ENCODE results near the gene CABP4. TPM values are rescaled to one million over a fixed set of nuclear protein-coding genes. Genes with fewer than 3 reads are reported as not detected.

CABP4 gene
- total RNA-seq, 1 experiment from 2014 or later, result not detected

- Histone ChIP-seq H3K27me3 (ENCODE audit: low read length) (no peaks in the 10 kb centered on the region), H3K4me1 (ENCODE audit: low read length) (peaks cover 86% of the 10 kb centered on the region), H2AFZ (ENCODE audit: low read length) (no peak overlapping the region), H3K4me3 (ENCODE audit: low read length) (peak overlapping the region; percentile 93; the same call in 1 of the 2 replicates), H3K9me2 (replicated peaks; ENCODE audit: insufficient read depth, low read length) (no peaks in the 10 kb centered on the region), H4K20me1 (ENCODE audit: insufficient read depth, low read depth, low read length) (peaks cover 4% of the 10 kb centered on the region; the same call in 1 of the 2 replicates), H3K36me3 (ENCODE audit: insufficient read depth, low read length) (no peaks in the 10 kb centered on the region), H3K79me2 (ENCODE audit: low read length) (no peaks in the 10 kb centered on the region), H3K9me3 (ENCODE audit: low read length) (no peaks in the 10 kb centered on the region), H3K4me2 (ENCODE audit: low read depth, low read length, poor library complexity, severe bottlenecking) (peak overlapping the region; percentile 96), H3K9ac (ENCODE audit: low read length) (peak overlapping the region; percentile 97), H3K27ac (ENCODE audit: low read length) (peak overlapping the region; percentile 92)
- DNase-seq, result peak; percentile 84
Measured at GRCh38 chr11:67409781-67410368, 45.3 kb upstream of the CABP4 start.

- peak overlapping the region; percentile 93; the same call in 1 of the 2 replicates for H3K4me3 ChIP-seq (ENCODE audit: low read length)
Measured at GRCh38 chr11:67410369-67410831, 44.8 kb upstream of the CABP4 start.

GRCh38 chr11:67410984-67411784, 44.0 kb upstream of the CABP4 start:
- no peak for DNase-seq
- Histone ChIP-seq H3K9me2 (replicated peaks; ENCODE audit: insufficient read depth, low read length) (no peaks in the 10 kb centered on the region), H3K36me3 (ENCODE audit: insufficient read depth, low read length) (no peaks in the 10 kb centered on the region), H3K9ac (ENCODE audit: low read length) (no peak overlapping the region), H3K4me1 (ENCODE audit: low read length) (peaks cover 73% of the 10 kb centered on the region), H4K20me1 (ENCODE audit: insufficient read depth, low read depth, low read length) (peaks cover 4% of the 10 kb centered on the region; the same call in 1 of the 2 replicates), H3K27me3 (ENCODE audit: low read length) (no peaks in the 10 kb centered on the region), H3K9me3 (ENCODE audit: low read length) (no peaks in the 10 kb centered on the region), H3K4me2 (ENCODE audit: low read depth, low read length, poor library complexity, severe bottlenecking) (peak overlapping the region; percentile 0), H3K27ac (ENCODE audit: low read length) (no peak overlapping the region), H2AFZ (ENCODE audit: low read length) (no peak overlapping the region), H3K4me3 (ENCODE audit: low read length) (no peak overlapping the region), H3K79me2 (ENCODE audit: low read length) (no peaks in the 10 kb centered on the region)

More at GRCh38 chr11:67410369-67410831, 44.8 kb upstream of the CABP4 start:
- H3K9ac ChIP-seq (ENCODE audit: low read length), result peak overlapping the region; percentile 33; the same call in 1 of the 2 replicates
- H3K27me3 ChIP-seq (ENCODE audit: low read length), result no peaks in the 10 kb centered on the region
- H3K9me3 ChIP-seq (ENCODE audit: low read length), result no peaks in the 10 kb centered on the region
- H3K4me2 ChIP-seq (ENCODE audit: low read depth, low read length, poor library complexity, severe bottlenecking), result peak overlapping the region; percentile 96
- no peaks in the 10 kb centered on the region for H3K79me2 ChIP-seq (ENCODE audit: low read length)
- no peak for DNase-seq
- H3K4me1 ChIP-seq (ENCODE audit: low read length), result peaks cover 81% of the 10 kb centered on the region
- peaks cover 4% of the 10 kb centered on the region; the same call in 1 of the 2 replicates for H4K20me1 ChIP-seq (ENCODE audit: insufficient read depth, low read depth, low read length)
- H3K9me2 ChIP-seq (replicated peaks; ENCODE audit: insufficient read depth, low read length), result no peaks in the 10 kb centered on the region
- H3K36me3 ChIP-seq (ENCODE audit: insufficient read depth, low read length), result no peaks in the 10 kb centered on the region
- 0 out of 2 replicates have a peak overlapping the region, but pooled peaks have one; percentile 22 for H3K27ac ChIP-seq (ENCODE audit: low read length)
- no peak overlapping the region for H2AFZ ChIP-seq (ENCODE audit: low read length)

GRCh38 chr11:67411785-67412152, 43.4 kb upstream of the CABP4 start:
- Histone ChIP-seq H3K4me2 (ENCODE audit: low read depth, low read length, poor library complexity, severe bottlenecking) (peak overlapping the region; percentile 7), H3K4me1 (ENCODE audit: low read length) (peaks cover 71% of the 10 kb centered on the region), H3K9me2 (replicated peaks; ENCODE audit: insufficient read depth, low read length) (no peaks in the 10 kb centered on the region), H3K27ac (ENCODE audit: low read length) (no peak overlapping the region), H3K36me3 (ENCODE audit: insufficient read depth, low read length) (no peaks in the 10 kb centered on the region), H4K20me1 (ENCODE audit: insufficient read depth, low read depth, low read length) (peaks cover 4% of the 10 kb centered on the region; the same call in 1 of the 2 replicates), H2AFZ (ENCODE audit: low read length) (no peak overlapping the region), H3K9me3 (ENCODE audit: low read length) (no peaks in the 10 kb centered on the region), H3K27me3 (ENCODE audit: low read length) (no peaks in the 10 kb centered on the region), H3K4me3 (ENCODE audit: low read length) (no peak overlapping the region), H3K9ac (ENCODE audit: low read length) (no peak overlapping the region), H3K79me2 (ENCODE audit: low read length) (no peaks in the 10 kb centered on the region)
- peak; percentile 65 for DNase-seq

- Histone ChIP-seq H3K27ac (ENCODE audit: low read length) (no peak overlapping the region), H4K20me1 (ENCODE audit: insufficient read depth, low read depth, low read length) (peaks cover 4% of the 10 kb centered on the region; the same call in 1 of the 2 replicates), H2AFZ (ENCODE audit: low read length) (no peak overlapping the region), H3K4me1 (ENCODE audit: low read length) (peaks cover 70% of the 10 kb centered on the region), H3K4me2 (ENCODE audit: low read depth, low read length, poor library complexity, severe bottlenecking) (peak overlapping the region; percentile 7), H3K9me2 (replicated peaks; ENCODE audit: insufficient read depth, low read length) (no peaks in the 10 kb centered on the region), H3K36me3 (ENCODE audit: insufficient read depth, low read length) (no peaks in the 10 kb centered on the region), H3K79me2 (ENCODE audit: low read length) (no peaks in the 10 kb centered on the region), H3K4me3 (ENCODE audit: low read length) (no peak overlapping the region), H3K9ac (ENCODE audit: low read length) (0 out of 2 replicates have a peak overlapping the region, but pooled peaks have one; percentile 12), H3K9me3 (ENCODE audit: low read length) (no peaks in the 10 kb centered on the region), H3K27me3 (ENCODE audit: low read length) (no peaks in the 10 kb centered on the region)
- DNase-seq, result no peak
Measured at GRCh38 chr11:67412495-67413179, 42.5 kb upstream of the CABP4 start.

- no peak overlapping the region for H3K4me3 ChIP-seq (ENCODE audit: low read length)
- H3K27ac ChIP-seq (ENCODE audit: low read length), result no peak overlapping the region
- no peak overlapping the region for H3K9ac ChIP-seq (ENCODE audit: low read length)
- H3K27me3 ChIP-seq (ENCODE audit: low read length), result no peaks in the 10 kb centered on the region
- no peaks in the 10 kb centered on the region for H3K79me2 ChIP-seq (ENCODE audit: low read length)
- H4K20me1 ChIP-seq (ENCODE audit: insufficient read depth, low read depth, low read length), result peaks cover 4% of the 10 kb centered on the region; the same call in 1 of the 2 replicates
- peaks cover 65% of the 10 kb centered on the region for H3K4me1 ChIP-seq (ENCODE audit: low read length)
- H3K9me2 ChIP-seq (replicated peaks; ENCODE audit: insufficient read depth, low read length), result no peaks in the 10 kb centered on the region
- no peak overlapping the region for H3K4me2 ChIP-seq (ENCODE audit: low read depth, low read length, poor library complexity, severe bottlenecking)
- DNase-seq, result no peak
- no peak overlapping the region for H2AFZ ChIP-seq (ENCODE audit: low read length)
- no peaks in the 10 kb centered on the region for H3K36me3 ChIP-seq (ENCODE audit: insufficient read depth, low read length)
- no peaks in the 10 kb centered on the region for H3K9me3 ChIP-seq (ENCODE audit: low read length)
Measured at GRCh38 chr11:67413266-67413849, 41.8 kb upstream of the CABP4 start.

GRCh38 chr11:67415501-67416304, 39.5 kb upstream of the CABP4 start, which contains the start of gene CARNS1:
CARNS1 (plus strand) TSS chr11:67415678; CDS start chr11:67416200, 522 bp downstream.
- H4K20me1 ChIP-seq (ENCODE audit: insufficient read depth, low read depth, low read length), result peaks cover 4% of the 10 kb centered on the region; the same call in 1 of the 2 replicates
- DNase-seq, result no peak
- H3K9me3 ChIP-seq (ENCODE audit: low read length), result no peaks in the 10 kb centered on the region
- no peaks in the 10 kb centered on the region for H3K36me3 ChIP-seq (ENCODE audit: insufficient read depth, low read length)
- no peak within 1 kb of the TSS for H3K9ac ChIP-seq (ENCODE audit: low read length)
- H3K9me2 ChIP-seq (replicated peaks; ENCODE audit: insufficient read depth, low read length), result no peaks in the 10 kb centered on the region
- H3K27ac ChIP-seq (ENCODE audit: low read length), result no peak within 1 kb of the TSS
- no peak within 1 kb of the TSS for H3K4me3 ChIP-seq (ENCODE audit: low read length)
- no peaks in the 10 kb centered on the region; the same call in 1 of the 2 replicates for H3K27me3 ChIP-seq (ENCODE audit: low read length)
- no peak within 1 kb of the TSS for H2AFZ ChIP-seq (ENCODE audit: low read length)
- H3K79me2 ChIP-seq (ENCODE audit: low read length), result no peaks in the 10 kb centered on the region
- H3K4me2 ChIP-seq (ENCODE audit: low read depth, low read length, poor library complexity, severe bottlenecking), result no peak within 1 kb of the TSS
- H3K4me1 ChIP-seq (ENCODE audit: low read length), result peaks cover 65% of the 10 kb centered on the region
